Left lung (tissue), 10 donors: ENCODE measurements around the gene AKAP13. TPM values are rescaled to one million over a fixed set of nuclear protein-coding genes. Genes with fewer than 3 reads are reported as not detected.
A peak's percentile ranks its signal among the peaks of the same experiment; 100 is the strongest.

ENCODE experiments used
- ATAC-seq: fragments of 200-7000 bp; cut with Tn5 transposase; one replicate; pipeline ENCODE4 v1.9.1; 2020; ENCODE audit warnings: moderate library complexity
- DNase-seq, 4 donors: peaks; one replicate each; pipeline ENCODE4 v3.0.0-alpha.2; 2013 to 2020
- H3K27ac ChIP-seq, 2 donors: fragments of 200-600 bp; sonication (generic) in 1 of 2; one replicate each; pipeline versions ENCODE4 v1.5.0 to v1.8.0; 2020 to 2021
- H3K27me3 ChIP-seq, 2 donors: fragments of 200-600 bp; sonication (generic) in 1 of 2; one replicate each; pipeline versions ENCODE4 v1.5.0 to v1.8.0; 2020 to 2021
- H3K36me3 ChIP-seq, 2 donors: fragments of 200-600 bp; sonication (generic) in 1 of 2; one replicate each; pipeline versions ENCODE4 v1.5.0 to v1.8.0; 2020 to 2021
- H3K4me1 ChIP-seq, 2 donors: fragments of 200-600 bp; one replicate each; pipeline ENCODE4 v1.8.0; 2021
- H3K4me3 ChIP-seq, 2 donors: fragments of 200-600 bp; sonication (generic) in 1 of 2; one replicate each; pipeline versions ENCODE4 v1.5.0 to v1.8.0; 2020 to 2021; ENCODE audit warnings: mild to moderate bottlenecking in 1 of 2
- H3K9me3 ChIP-seq, 2 donors: fragments of 200-600 bp; sonication (generic) in 1 of 2; one replicate each; pipeline versions ENCODE4 v1.5.0 to v1.8.0; 2020 to 2021
- intact Hi-C, 2 donors: fragments of 100-400 bp; cut with DNase I; formaldehyde crosslinking; loops; one replicate each; pipeline versions ENCODE4 v1.11.2 to v1.14.2; 2022
- polyA plus RNA-seq, 6 donors: library from polyadenylated mRNA; unstranded; fragments of 120-200 nt; gene quantifications; one replicate each; pipeline ENCODE4 v1.2.1, GENCODE V29; 2013; ENCODE audit not compliant: insufficient read length in 6 of 6
- total RNA-seq, 2 donors: library from RNA; stranded (reverse); fragmentation: NEBNext Ultra II Directional; extraction: Animal tissue kit (Norgen Biotek cat#: 25700); gene quantifications; one replicate each; pipeline ENCODE4 v1.2.1, GENCODE V29; 2021
- TF ChIP-seq, protein P1 (sequence below), 2 donors: fragments of 200-600 bp; sonication (generic) in 1 of 2; IDR thresholded peaks; one replicate each; pipeline versions ENCODE4 v1.5.0 to v1.8.0; 2021; ENCODE audit warnings: antibody characterized with exemption in 2 of 2
- donor health status: DM: no; HTN: yes; CAD: no.
- donor health status: DM: no; HTN: no; CAD: no.

Gene AKAP13
- total and polyA plus RNA-seq, 8 donors, result 93.6 to 346 (median 102) TPM

DNA sequence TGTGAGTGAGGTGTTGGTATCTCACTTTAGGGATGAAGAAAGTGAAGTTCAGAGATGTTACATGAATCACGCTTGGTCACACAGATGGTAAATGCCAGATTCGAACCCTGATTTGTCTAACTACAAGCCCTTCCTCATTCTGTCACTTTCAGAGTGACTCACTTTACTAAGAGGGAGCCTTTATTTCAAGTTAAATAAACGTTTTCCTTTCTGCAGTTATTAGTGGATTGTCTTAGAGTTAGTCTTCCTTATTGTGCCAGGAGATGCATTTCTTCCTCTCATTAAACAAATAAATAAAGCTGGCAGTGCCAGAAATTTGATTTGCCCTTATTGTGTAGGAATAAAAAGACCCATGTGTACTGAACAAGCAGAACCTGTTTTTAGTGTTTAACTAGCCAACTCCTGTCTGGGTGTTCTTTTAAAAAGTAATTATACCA lies 162.5 kb downstream of the AKAP13 start:
- ATAC-seq (peak; percentile 13), DNase-seq (no peak)
- Histone ChIP-seq H3K9me3 (no peaks in the 10 kb centered on the region), H3K27ac (peak overlapping the region; percentile 82 to 92), H3K4me3 (peak overlapping the region in 1 of 2 donors; percentile 44), H3K36me3 (no peaks in the 10 kb centered on the region), H3K4me1 (peaks cover 26 to 90% of the 10 kb centered on the region in 2 donors), H3K27me3 (no peaks in the 10 kb centered on the region)
- TF ChIP-seq, protein P1, sequence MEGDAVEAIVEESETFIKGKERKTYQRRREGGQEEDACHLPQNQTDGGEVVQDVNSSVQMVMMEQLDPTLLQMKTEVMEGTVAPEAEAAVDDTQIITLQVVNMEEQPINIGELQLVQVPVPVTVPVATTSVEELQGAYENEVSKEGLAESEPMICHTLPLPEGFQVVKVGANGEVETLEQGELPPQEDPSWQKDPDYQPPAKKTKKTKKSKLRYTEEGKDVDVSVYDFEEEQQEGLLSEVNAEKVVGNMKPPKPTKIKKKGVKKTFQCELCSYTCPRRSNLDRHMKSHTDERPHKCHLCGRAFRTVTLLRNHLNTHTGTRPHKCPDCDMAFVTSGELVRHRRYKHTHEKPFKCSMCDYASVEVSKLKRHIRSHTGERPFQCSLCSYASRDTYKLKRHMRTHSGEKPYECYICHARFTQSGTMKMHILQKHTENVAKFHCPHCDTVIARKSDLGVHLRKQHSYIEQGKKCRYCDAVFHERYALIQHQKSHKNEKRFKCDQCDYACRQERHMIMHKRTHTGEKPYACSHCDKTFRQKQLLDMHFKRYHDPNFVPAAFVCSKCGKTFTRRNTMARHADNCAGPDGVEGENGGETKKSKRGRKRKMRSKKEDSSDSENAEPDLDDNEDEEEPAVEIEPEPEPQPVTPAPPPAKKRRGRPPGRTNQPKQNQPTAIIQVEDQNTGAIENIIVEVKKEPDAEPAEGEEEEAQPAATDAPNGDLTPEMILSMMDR (IDR thresholded peaks at IDR 0.05), result no peak
- intact Hi-C loops, result no loop called here

DNA sequence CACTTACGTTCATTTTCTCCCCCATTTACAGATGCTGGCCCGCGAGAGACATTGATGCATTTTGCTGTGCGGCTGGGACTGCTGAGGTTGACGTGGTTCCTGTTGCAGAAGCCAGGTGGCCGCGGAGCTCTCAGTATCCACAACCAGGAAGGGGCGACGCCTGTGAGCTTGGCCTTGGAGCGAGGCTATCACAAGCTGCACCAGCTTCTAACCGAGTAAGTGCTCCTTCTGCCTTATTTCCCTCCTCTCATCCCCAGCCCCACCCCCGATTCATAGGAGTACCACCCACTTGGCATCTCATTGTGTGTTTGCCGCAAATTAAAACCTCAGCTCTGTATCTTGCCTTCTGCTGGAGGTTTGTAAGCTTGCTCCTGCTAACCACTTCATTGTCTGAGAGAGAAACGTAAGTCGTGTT lies 163.3 kb downstream of the AKAP13 start:
- TF ChIP-seq, protein P1 (IDR thresholded peaks at IDR 0.05), result peak in 1 of 2 donors; percentile 38
- Histone ChIP-seq H3K4me1 (peaks cover 26 to 95% of the 10 kb centered on the region in 2 donors), H3K27ac (peak overlapping the region; percentile 82 to 92), H3K27me3 (no peaks in the 10 kb centered on the region), H3K4me3 (peak overlapping the region; percentile 18 to 44), H3K9me3 (no peaks in the 10 kb centered on the region), H3K36me3 (no peaks in the 10 kb centered on the region)
- peak; percentile 82 for ATAC-seq
- peak in 2 of 4 donors; percentile 88 for DNase-seq
- intact Hi-C loops, result no loop called here

DNA sequence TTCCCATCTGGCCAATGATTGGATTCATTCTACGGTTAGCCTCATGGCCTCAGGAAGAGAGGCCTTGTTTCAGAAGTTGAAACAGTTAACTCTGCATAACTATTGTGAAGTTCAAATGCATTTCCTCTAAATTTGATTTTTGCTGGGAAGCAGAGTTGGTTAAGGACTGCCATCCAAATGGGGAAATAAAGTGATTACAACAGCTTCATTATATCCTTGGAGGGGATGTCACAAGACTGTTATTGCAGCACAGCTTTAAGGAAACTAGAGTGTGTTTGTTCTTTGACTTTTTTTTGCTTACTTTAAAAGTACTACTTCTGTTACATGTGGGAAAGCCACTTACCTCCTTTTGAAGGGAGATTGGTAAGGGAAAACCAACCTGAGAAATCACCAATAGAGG lies 164.8 kb downstream of the AKAP13 start:
- no peaks in the 10 kb centered on the region for H3K9me3 ChIP-seq
- DNase-seq (peak in 2 of 4 donors; percentile 65 to 80), ATAC-seq (peak; percentile 22)
- intact Hi-C loops, result no loop called here
- H3K36me3 ChIP-seq, result no peaks in the 10 kb centered on the region
- H3K27me3 ChIP-seq, result no peaks in the 10 kb centered on the region
- H3K4me1 ChIP-seq, result peaks cover 26 to 98% of the 10 kb centered on the region in 2 donors
- H3K4me3 ChIP-seq, result peak overlapping the region; percentile 18 to 44
- H3K27ac ChIP-seq, result peak overlapping the region; percentile 82 to 92
- TF ChIP-seq, protein P1 (IDR thresholded peaks at IDR 0.05), result no peak

DNA sequence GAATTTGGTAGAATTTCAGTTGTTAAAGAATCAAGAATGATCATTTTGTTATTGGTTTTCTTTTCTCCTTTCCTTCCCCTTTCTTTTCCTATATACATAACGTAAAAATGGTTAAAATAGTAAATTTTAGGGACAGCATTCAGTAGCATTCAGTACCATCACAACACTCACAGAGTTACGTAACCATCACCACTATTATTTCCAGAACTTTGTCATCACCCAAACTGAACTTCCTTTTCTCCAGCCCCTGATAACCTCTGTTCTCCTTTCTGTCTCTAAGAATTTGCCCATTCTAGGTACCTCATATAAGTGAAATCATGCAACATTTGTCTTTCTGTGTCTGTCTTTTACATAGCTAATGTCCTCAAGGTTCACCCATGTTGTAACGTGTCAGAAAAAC lies 165.3 kb downstream of the AKAP13 start:
- intact Hi-C loops, result no loop called here
- Histone ChIP-seq H3K27me3 (no peaks in the 10 kb centered on the region), H3K4me3 (peak overlapping the region in 1 of 2 donors; percentile 44), H3K9me3 (no peaks in the 10 kb centered on the region), H3K36me3 (no peaks in the 10 kb centered on the region), H3K27ac (peak overlapping the region; percentile 82 to 92), H3K4me1 (peaks cover 27 to 98% of the 10 kb centered on the region in 2 donors)
- ATAC-seq (peak; percentile 5), DNase-seq (no peak)
- TF ChIP-seq, protein P1 (IDR thresholded peaks at IDR 0.05), result no peak

DNA sequence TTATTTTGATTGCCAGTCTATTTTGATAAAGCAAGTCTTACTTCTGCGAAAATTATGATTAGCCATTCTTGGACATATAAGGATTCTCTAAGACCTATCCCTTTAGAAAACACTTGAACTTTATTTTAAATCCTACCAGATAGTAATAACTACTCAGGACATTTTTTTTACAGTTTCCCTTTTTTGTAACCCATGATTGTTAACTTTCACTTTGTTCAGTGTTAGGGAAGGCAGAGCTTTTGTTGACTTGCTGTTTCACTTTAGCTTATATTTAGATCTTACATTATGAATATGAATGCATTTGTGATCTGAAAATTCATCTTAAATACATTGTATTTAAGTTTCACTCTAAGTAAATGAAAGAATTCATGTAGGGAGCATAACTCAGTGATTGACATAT lies 167.0 kb downstream of the AKAP13 start:
- DNase-seq (no peak), ATAC-seq (no peak)
- Histone ChIP-seq H3K4me1 (peaks cover 31 to 97% of the 10 kb centered on the region in 2 donors), H3K27me3 (no peaks in the 10 kb centered on the region), H3K36me3 (no peaks in the 10 kb centered on the region), H3K4me3 (peak overlapping the region in 1 of 2 donors; percentile 13), H3K27ac (peak overlapping the region; percentile 69 to 92), H3K9me3 (no peaks in the 10 kb centered on the region)
- TF ChIP-seq, protein P1 (IDR thresholded peaks at IDR 0.05), result no peak
- intact Hi-C loops, result no loop called here
